HG02642 (cell line): ENCODE measurements around the gene HGFAC.
"Not testable (repeated sequence)": the region's sequence is repeated elsewhere in the genome, so short reads cannot be mapped to it uniquely, and the experiment has no call there.

Experiments
- ATAC-seq: cut with Tn5 transposase; IDR thresholded peaks from one replicate; pipeline ENCODE4 v1.9.1; 2021; ENCODE audit warnings: mild to moderate bottlenecking; ENCODE audit not compliant: unreplicated experiment, poor library complexity

Gene HGFAC

GRCh38 chr4:3458371-3458770, 16.6 kb downstream of the HGFAC start:
- no peak for ATAC-seq

GRCh38 chr4:3459156-3459555, 17.4 kb downstream of the HGFAC start:
- ATAC-seq: not testable (repeated sequence)

DNA sequence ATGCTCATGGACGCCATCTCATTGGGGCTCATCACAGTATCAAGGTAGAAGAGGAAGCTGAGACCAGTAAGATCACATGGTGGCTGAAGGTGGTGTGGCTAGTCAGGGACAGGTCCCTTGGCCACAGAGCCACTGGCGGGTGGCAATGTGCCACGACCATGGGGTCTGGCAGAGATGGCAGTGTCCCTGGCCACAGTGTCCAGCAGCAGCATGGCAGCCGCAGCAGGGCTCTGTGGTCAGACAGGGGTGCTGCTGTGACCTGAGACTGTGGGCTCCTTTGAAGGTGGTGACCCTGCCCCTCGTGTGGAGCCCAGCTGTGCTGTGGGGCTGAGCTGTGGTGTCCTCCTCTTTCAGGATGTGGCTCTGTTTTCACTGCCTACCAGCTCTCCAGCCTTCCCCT, 19.2 kb downstream of the HGFAC start:
- no peak for ATAC-seq

DNA sequence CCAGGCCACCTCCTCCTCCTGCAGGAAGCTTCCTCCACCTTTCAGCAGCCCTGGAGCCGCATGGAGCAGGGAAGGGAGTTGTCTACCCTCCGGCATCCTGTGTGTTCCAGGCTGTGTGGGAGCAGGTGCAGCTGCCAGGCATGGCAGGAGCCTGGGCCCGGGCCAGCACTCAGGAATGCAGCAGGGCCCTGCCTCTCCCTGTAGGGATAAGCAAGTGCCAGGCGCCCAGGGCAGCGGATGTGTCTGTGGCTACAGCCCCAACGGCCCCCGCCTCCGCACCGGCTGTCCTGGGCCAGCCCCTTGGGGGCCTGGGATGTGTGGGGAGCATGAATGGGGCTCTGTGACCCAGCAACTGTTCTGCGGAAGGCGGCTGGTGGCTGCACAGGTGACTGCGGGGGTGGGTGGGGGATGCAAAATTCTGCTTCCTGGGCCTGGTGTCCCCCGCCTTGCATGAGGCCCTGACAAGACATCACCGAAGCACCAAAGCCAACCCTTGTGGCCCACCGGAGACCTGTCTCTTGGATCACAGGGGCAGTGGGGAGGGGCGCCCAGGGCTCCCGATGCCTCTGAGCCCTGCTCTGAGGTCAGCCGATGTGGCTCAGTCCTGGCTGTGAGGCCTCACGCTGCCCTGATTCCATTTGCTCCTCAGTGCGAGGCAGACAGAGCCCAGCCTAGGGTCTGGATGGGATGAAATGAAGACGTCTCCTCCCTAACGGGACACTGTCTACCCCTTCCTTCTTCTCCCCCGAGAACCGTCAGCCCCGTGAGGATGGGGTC, 19.9 kb downstream of the HGFAC start:
- no peak for ATAC-seq

DNA sequence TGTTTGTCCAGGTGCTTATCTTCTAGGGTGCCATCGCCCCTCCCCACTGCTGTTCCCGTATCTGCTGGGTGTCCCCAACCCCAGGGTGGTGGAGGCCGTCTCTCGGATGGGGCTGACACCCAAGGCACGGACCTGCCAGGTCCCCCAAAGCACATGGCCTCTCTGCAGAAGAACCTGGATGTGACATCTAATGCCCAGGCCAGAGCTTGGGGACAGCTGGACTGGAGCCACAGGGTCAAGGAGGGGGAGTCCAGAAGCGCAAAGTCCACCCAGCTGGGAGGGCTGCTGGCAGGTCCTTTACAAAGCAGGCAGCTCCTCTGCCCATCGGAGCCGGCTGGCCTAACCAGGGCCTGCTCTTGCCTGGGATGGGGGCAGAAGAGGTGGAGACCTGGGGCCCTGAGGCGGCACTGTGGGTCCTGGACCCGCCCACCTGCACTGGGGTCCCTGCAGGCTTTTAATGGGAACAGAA, 20.6 kb downstream of the HGFAC start:
- ATAC-seq: no peak

DNA sequence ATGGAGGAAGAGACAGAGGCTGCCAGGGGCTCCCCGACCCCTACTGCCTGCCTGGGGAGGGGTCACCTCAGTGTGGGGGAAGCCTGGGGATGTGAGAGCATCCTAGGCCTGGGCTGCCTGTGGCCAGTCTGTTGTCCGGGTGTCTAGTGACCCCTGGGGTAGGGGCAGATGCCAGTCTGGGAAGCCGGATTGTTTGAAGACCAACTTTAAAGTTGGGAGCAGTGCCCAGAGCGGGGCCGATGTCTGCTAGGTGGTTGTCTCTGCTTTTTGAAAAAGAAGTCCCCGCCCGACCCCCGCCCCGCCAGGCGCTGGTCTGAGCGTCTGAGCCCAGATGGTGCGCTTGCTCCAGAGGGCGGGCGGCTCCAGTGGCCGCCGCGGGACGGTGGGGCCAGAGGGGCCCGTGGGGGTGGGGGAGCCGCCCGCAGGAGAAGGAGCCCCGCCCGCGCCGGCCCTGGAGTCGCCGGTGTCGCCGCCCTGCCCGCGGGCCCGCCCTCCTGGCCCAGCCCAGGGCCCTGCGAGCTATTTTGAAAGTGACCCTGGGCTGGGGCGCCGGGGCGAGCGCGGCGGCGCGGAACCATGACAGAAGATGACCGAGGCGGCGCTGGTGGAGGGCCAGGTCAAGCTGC, 21.1 kb downstream of the HGFAC start, which contains the start of gene DOK7:
Gene DOK7, plus strand, starts transcription at position 517 of the 626 bp plus-strand sequence. Its CDS starts 70 bp downstream, at position 587.
- ATAC-seq: no peak

- ATAC-seq: no peak
Observed at GRCh38 chr4:3463556-3464348, 22.0 kb downstream of the HGFAC start.

GRCh38 chr4:3464349-3464905, 22.7 kb downstream of the HGFAC start:
- ATAC-seq: no peak

- ATAC-seq: no peak
Observed at GRCh38 chr4:3464911-3465697, 23.3 kb downstream of the HGFAC start.

DNA sequence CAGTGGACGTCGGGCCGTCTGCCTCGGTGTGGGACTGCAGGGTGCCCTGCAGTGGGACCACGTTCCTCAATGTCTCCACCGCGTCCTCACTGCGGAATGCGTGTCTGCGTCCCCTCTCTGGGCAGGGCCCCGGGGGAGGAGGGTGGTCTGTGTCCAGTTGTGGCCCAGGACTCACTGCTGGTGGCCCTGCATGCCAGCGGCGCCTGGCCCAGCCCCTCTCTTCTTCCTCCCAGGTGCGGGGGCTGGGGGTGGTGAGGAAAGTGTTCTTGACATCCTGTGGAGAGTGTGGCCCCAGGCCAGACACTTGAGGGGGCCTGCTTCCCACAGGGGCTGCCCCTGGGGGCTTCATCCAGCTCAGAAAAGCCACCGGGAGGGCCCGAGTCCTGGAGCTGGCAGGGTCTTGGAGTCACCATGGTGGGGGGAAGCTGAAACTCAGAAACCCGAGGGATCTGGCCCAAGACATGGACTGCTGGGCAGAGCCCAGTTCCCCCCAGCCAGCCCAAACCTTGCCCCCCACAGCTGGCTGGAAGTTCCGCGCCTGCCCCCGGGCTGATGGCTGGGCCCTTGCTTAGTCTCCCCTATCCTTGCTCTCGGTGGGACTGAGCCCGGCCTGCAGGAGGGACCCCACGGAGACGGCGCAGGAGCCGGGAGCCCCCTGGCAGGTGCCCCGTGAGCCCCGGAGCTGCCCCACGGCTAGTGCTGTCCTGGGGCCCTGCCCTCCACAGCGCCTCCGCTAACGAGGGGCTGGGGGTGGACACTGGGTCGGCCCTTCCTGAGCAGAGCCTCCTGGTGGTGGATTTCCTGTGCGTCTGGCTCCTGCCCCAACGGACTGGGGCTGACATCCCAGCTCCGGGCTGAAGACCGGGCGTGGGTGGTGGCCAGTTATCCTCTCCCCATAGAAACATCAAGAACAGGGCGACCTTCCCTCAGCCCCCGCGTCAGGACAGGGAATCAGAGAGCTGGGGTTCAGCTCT, 24.2 kb downstream of the HGFAC start:
- no peak for ATAC-seq

DNA sequence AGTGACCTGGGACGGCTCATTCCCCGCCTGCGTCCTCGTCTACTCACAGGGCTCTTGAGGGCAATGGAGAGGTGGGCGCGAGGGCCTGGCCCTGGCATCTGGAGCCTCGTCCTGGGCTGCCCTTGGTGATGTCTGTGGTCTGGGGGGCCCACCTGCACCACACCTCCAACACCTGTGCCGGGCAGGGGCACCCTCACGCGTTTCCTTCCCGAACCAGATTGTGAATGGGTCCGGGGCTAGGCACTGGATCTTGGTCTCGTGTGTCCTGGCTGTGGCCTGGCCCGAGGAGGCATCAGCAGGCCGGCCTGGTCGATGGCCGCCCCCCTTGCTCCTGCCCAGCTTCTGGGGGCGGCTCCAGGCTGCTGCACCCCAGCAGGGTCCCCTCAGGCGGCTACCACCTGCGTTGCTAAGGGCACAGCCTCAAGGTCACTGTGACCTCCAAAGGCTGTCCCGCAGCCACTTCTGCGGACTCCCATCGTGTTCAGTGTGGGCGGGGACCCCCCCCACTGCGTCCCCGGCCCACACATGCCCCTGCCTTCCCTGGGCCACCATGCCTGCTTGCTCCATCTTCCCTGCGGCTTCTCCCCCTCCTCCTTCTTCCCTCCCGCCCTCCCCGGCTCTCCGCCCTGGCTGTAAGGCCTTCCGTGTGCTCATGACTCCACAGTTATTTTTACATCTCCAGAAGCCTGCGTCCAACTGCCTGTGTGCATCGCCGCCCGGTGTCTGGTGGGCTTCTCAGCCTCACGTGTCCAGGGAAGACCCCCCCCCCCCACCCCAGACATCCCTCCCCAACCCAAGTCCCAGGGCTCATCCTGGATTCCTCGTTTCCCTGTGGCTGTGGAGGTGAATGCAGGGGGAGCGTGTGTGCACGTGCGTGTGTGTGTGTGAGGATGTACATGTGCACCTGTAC, 25.2 kb downstream of the HGFAC start:
- ATAC-seq: no peak

DNA sequence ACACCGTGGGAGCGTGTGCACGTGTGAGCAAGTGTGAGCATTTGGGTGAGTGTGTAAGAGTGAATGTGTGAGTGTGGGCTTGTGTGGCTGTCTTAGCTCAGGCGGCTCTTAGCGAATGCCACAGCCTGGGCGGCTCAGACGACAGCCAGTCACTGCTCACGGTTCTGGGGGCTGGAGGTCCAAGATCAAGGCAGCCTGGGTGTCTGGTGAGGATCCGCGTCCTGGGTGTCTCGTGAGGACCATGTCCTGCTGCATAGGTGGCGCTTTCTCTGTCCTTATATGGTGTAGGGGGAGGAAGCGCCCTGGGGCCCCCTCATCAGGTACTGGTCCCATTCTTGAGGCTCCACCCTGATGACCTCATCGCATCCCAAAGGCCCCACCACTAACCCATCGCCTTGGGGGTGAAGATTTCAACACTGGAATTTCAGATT, 25.8 kb downstream of the HGFAC start:
- no peak for ATAC-seq

DNA sequence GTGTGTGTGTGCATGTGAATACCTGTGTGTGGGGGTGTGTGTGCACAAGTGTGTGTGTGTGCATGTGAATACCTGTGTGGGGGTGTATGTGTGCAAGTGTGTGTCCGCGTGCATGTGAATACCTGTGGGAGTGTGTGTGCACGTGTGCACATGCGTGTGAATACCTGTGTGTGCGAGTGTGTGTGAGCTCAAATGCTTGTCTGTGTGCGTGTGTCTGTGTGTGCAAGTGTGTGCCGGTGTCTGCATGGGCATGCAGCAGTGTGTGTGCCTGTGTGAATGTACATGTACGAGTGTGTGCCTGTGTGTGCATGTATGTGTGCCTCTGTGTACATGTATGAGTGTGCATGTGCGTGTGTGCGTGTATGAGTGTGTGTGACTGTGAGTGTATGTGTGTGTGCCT, 26.4 kb downstream of the HGFAC start:
- no peak for ATAC-seq

DNA sequence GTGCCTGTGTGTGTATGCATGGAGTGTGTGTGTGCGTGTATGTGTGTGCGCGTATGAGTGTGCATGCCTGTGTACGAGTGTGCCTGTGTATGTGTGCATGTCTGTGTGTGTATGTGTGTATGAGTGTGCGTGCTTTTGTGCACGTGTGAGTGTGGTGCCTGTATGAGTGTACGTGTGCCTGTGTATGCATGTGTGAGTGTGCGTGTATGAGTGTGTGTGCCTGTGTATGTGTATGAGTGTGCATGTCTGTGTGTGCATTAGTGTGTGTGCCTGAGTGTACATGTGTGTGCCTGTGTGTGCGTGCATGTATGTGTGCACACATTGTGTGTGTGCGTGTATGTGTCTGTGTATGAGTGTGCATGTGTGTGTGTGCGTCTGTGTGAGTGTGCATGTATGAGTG, 27.0 kb downstream of the HGFAC start:
- no peak for ATAC-seq

GRCh38 chr4:3469386-3470243, 27.8 kb downstream of the HGFAC start:
- ATAC-seq: no peak

- ATAC-seq: no peak
Observed at GRCh38 chr4:3470244-3471097, 28.7 kb downstream of the HGFAC start.
